Body of pancreas (tissue), 4 donors: ENCODE measurements around the gene IL4.

Source experiments
- CTCF ChIP-seq, 7 experiments: fragments of 450-650 bp in 4 of 7; fragments of 200-600 bp in 3 of 7; sonication (generic) in 3 of 7; IDR thresholded peaks; one replicate each; pipeline ENCODE4 v1.5.1; 2016 to 2019; ENCODE audit warnings: antibody characterized with exemption in 7 of 7
- POLR2A ChIP-seq, 3 donors: fragments of 450-650 bp; IDR thresholded peaks; one replicate each; pipeline ENCODE4 v1.6.1; 2016; ENCODE audit warnings: antibody characterized with exemption in 3 of 3, mild to moderate bottlenecking in 2 of 3

DNA sequence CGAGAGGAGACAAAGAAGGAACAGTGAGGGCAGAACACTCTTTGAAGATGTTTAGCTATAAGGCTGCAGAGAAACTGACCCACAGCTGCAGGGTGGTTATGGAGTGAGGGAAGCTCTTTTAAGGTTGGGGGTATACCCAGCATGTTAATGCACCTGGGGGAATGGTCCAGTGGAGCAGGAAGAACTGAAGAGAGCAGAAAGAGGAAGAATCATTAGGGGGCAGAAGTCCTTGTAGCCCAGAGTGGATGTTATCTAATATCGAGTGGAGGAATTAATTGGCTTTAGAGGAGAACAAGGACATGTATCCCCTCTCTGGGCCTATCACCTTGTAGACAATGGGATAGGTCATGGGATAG is 7.7 kb downstream of the IL4 start:
- TF ChIP-seq CTCF (IDR thresholded peaks at IDR 0.05) (no peak), POLR2A (IDR thresholded peaks at IDR 0.05) (no peak)
